ENCODE results near the gene MMP13.

Gene MMP13

DNA sequence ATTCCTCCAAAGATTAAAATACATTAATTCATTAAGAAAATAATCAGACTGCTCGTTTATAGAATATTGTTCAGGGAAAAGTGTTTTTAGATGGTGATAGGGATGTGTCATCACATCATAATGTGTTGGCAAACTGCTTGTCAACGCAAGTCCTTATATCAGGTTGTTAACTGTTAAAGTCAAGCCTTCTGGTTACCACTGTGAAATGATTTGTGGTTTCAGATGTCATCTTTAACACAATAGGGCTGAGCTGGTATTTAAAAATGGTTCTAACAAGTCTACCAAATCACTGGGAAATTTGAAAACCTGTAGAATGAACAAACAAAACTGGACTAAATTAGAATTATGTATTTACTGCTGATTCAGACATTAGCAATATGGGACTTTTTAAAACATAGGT lies 2.4 kb upstream of the MMP13 start:
- TF ChIP-seq NFIC (IDR thresholded peaks at IDR 0.05) (no peak), YY1 (IDR thresholded peaks at IDR 0.05; ENCODE audit: low read depth) (no peak)

DNA sequence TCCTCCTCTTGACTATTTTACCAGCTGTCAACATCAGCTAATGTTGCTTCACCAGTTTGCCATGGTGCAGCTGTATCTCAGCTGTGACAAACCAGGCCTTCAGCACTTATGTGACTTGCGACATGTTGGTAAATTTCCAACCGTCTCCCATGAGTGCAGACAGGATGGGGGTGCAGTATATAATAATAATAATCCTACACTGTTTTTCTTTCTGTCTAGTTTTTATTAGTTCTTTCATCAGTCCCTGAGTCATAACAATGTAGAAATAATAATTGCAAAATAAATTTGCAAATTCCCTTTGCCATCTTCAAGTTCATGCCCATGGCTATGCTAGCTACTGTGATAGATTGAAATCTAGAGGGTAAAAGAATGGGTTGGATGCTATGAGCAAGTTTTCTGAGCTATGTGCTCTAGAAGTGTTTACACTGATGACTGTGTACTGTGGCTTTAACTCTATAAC lies 4.9 kb downstream of the MMP13 start:
- TF ChIP-seq ZBTB7A (IDR thresholded peaks at IDR 0.05; ENCODE audit: low read depth) = no peak
- no peak for TF ChIP-seq NFIC (IDR thresholded peaks at IDR 0.05)
- no peak for TF ChIP-seq CREB1 (IDR thresholded peaks at IDR 0.05; ENCODE audit: low read depth)
- TF ChIP-seq, protein P1, sequence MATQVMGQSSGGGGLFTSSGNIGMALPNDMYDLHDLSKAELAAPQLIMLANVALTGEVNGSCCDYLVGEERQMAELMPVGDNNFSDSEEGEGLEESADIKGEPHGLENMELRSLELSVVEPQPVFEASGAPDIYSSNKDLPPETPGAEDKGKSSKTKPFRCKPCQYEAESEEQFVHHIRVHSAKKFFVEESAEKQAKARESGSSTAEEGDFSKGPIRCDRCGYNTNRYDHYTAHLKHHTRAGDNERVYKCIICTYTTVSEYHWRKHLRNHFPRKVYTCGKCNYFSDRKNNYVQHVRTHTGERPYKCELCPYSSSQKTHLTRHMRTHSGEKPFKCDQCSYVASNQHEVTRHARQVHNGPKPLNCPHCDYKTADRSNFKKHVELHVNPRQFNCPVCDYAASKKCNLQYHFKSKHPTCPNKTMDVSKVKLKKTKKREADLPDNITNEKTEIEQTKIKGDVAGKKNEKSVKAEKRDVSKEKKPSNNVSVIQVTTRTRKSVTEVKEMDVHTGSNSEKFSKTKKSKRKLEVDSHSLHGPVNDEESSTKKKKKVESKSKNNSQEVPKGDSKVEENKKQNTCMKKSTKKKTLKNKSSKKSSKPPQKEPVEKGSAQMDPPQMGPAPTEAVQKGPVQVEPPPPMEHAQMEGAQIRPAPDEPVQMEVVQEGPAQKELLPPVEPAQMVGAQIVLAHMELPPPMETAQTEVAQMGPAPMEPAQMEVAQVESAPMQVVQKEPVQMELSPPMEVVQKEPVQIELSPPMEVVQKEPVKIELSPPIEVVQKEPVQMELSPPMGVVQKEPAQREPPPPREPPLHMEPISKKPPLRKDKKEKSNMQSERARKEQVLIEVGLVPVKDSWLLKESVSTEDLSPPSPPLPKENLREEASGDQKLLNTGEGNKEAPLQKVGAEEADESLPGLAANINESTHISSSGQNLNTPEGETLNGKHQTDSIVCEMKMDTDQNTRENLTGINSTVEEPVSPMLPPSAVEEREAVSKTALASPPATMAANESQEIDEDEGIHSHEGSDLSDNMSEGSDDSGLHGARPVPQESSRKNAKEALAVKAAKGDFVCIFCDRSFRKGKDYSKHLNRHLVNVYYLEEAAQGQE (IDR thresholded peaks at IDR 0.05; ENCODE audit: low read depth) = no peak
- TF ChIP-seq EGR1 (IDR thresholded peaks at IDR 0.05) = no peak
- TF ChIP-seq RAD21 (IDR thresholded peaks at IDR 0.05; ENCODE audit: low read depth) = no peak
- TF ChIP-seq, protein P2, sequence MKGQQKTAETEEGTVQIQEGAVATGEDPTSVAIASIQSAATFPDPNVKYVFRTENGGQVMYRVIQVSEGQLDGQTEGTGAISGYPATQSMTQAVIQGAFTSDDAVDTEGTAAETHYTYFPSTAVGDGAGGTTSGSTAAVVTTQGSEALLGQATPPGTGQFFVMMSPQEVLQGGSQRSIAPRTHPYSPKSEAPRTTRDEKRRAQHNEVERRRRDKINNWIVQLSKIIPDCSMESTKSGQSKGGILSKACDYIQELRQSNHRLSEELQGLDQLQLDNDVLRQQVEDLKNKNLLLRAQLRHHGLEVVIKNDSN (IDR thresholded peaks at IDR 0.05) = no peak
- no peak for TF ChIP-seq TCF12 (IDR thresholded peaks at IDR 0.05; ENCODE audit: low read depth)
- TF ChIP-seq CEBPB (IDR thresholded peaks at IDR 0.05) = no peak

DNA sequence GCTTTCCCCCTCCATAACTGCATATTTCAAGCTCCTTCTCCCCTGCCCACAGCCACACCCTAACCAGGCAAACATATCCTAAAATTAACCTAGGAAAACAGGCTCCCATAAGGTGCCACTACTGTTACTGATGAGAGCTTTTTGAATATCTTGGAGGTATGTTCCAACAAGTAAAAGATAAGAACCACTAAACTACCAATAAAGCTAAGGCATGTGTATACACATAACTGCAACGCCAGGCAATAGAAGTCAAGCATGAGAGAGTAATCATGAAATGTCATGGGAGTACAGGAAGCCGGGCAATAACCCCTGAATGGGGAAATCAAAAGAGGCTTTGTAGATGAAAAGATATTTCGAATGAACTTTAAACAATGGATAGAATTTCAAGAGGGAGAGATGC lies 9.3 kb downstream of the MMP13 start:
- TF ChIP-seq FOXM1 (IDR thresholded peaks at IDR 0.05; ENCODE audit: borderline replicate concordance, low read depth) (no peak), TCF12 (IDR thresholded peaks at IDR 0.05; ENCODE audit: low read depth) (no peak), EGR1 (IDR thresholded peaks at IDR 0.05) (no peak), ZBTB7A (IDR thresholded peaks at IDR 0.05; ENCODE audit: low read depth) (no peak), CREB1 (IDR thresholded peaks at IDR 0.05; ENCODE audit: low read depth) (no peak), YY1 (IDR thresholded peaks at IDR 0.05; ENCODE audit: low read depth) (no peak), RAD21 (IDR thresholded peaks at IDR 0.05; ENCODE audit: low read depth) (no peak), NFIC (IDR thresholded peaks at IDR 0.05) (no peak), TAF1 (IDR thresholded peaks at IDR 0.05; ENCODE audit: low read depth) (no peak), TEAD4 (IDR thresholded peaks at IDR 0.05) (no peak), EP300 (IDR thresholded peaks at IDR 0.05; ENCODE audit: borderline replicate concordance) (no peak), CEBPB (IDR thresholded peaks at IDR 0.05) (no peak)
- TF ChIP-seq, protein P2 (IDR thresholded peaks at IDR 0.05) = no peak
- TF ChIP-seq, protein P1 (IDR thresholded peaks at IDR 0.05; ENCODE audit: low read depth) = no peak
- TF ChIP-seq, protein P3, sequence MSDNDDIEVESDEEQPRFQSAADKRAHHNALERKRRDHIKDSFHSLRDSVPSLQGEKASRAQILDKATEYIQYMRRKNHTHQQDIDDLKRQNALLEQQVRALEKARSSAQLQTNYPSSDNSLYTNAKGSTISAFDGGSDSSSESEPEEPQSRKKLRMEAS (IDR thresholded peaks at IDR 0.05) = no peak

DNA sequence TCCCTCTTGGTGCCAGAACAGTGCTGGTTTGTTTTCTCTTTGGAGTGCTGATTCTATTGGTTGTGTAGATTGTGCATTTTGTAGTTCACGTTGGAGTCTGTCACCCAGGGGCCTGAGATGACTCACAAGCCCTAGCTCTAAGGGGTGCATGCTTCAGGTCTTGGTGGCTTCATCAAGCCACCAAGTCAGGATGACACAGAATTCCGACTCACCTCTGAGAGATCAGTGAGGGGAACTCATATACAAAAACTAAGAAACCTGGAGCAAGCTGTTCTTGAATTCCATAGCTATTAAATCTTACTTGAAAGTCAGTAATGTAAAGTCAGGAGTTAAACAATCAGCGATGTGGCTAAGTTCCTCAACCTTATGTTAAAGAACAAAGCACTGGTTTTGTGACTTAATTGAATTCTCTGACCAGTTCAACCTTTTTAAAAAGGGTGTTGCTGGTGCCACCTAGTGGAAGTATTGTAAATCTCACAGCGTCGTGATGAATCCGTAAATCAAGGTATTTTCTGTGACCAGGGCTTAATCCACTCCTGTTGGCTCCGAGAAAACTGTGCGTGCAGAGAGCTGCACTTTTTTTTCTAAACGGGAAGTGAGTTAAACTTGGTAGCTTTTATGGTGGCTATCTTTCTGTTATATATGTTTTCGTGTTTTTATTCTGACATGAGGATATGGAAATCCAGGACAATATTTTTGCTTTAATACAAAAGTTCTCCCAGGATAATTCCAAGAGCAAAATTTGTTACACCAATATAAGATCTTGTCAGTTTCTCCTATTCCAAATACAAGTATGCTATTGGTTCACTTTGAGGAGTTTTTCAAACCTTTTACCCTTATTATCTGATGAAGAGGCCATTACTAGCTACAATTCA lies 14.6 kb downstream of the MMP13 start:
- peak; percentile 21; the same call in 1 of the 2 replicates for TF ChIP-seq TEAD4 (IDR thresholded peaks at IDR 0.05)
- no peak for TF ChIP-seq YY1 (IDR thresholded peaks at IDR 0.05; ENCODE audit: low read depth)
- TF ChIP-seq RAD21 (IDR thresholded peaks at IDR 0.05; ENCODE audit: low read depth) = peak; percentile 81
- TF ChIP-seq, protein P2 (IDR thresholded peaks at IDR 0.05) = no peak
- no peak for TF ChIP-seq TAF1 (IDR thresholded peaks at IDR 0.05; ENCODE audit: low read depth)
- no peak for TF ChIP-seq TCF12 (IDR thresholded peaks at IDR 0.05; ENCODE audit: low read depth)
- TF ChIP-seq, protein P1 (IDR thresholded peaks at IDR 0.05; ENCODE audit: low read depth) = no peak
- no peak for TF ChIP-seq NFIC (IDR thresholded peaks at IDR 0.05)
- no peak for TF ChIP-seq CEBPB (IDR thresholded peaks at IDR 0.05)
- no peak for TF ChIP-seq FOXM1 (IDR thresholded peaks at IDR 0.05; ENCODE audit: borderline replicate concordance, low read depth)
- TF ChIP-seq EGR1 (IDR thresholded peaks at IDR 0.05) = no peak
- TF ChIP-seq CREB1 (IDR thresholded peaks at IDR 0.05; ENCODE audit: low read depth) = no peak
- TF ChIP-seq EP300 (IDR thresholded peaks at IDR 0.05; ENCODE audit: borderline replicate concordance) = no peak
- TF ChIP-seq ZBTB7A (IDR thresholded peaks at IDR 0.05; ENCODE audit: low read depth) = no peak
- TF ChIP-seq, protein P3 (IDR thresholded peaks at IDR 0.05) = no peak
